Body of pancreas (tissue), 4 donors: ENCODE results near the gene LEAP2. TPM values are rescaled to one million over a fixed set of nuclear protein-coding genes. Genes with fewer than 3 reads are reported as not detected.

Experiments used
- ATAC-seq: fragments of 150-250 bp; one replicate; pipeline ENCODE4 v1.9.1; 2016
- DNase-seq, 4 donors: peaks; one replicate each; pipeline ENCODE4 v3.0.0-alpha.2; 2019
- H3K27ac ChIP-seq, 4 donors: fragments of 200-600 bp; sonication (generic); 1 replicate in 3 of 4; 2 replicates in 1 of 4; pipeline versions ENCODE4 v1.5.1 to v1.6.1; 2016 to 2019; ENCODE audit warnings: mild to moderate bottlenecking in 1 of 4, mixed read lengths in 1 of 4, moderate library complexity in 1 of 4
- H3K27me3 ChIP-seq, 2 donors: fragments of 200-600 bp; sonication (generic); one replicate each; pipeline ENCODE4 v1.6.0; 2016; ENCODE audit warnings: mild to moderate bottlenecking in 1 of 2
- H3K36me3 ChIP-seq, 2 donors: fragments of 200-600 bp; sonication (generic); replicated peaks in 1 of 2; 2 replicates each; pipeline ENCODE4 v1.5.1; 2016; ENCODE audit warnings: low read depth in 2 of 2; ENCODE audit not compliant: insufficient read depth in 1 of 2
- H3K4me1 ChIP-seq: fragments of 200-600 bp; sonication (generic); one replicate; pipeline ENCODE4 v1.6.0; 2016
- H3K4me3 ChIP-seq, 2 donors: fragments of 200-600 bp; sonication (generic); 1 replicate in 1 of 2; 2 replicates in 1 of 2; pipeline ENCODE4 v1.5.1; 2016 to 2019
- H3K9me3 ChIP-seq, 3 donors: fragments of 200-600 bp; sonication (generic); 1 replicate in 2 of 3; 2 replicates in 1 of 3; pipeline ENCODE4 v1.5.1; 2016
- POLR2A ChIP-seq, 3 donors: fragments of 450-650 bp; IDR thresholded peaks; one replicate each; pipeline ENCODE4 v1.6.1; 2016; ENCODE audit warnings: antibody characterized with exemption in 3 of 3, mild to moderate bottlenecking in 2 of 3
- WGBS, 2 donors: methylation state at CpG; one replicate each; pipeline ENCODE4 v1.1.5; 2017; 5-methylcytosine and 5-hydroxymethylcytosine counted together
- intact Hi-C: fragments of 100-400 bp; cut with DNase I; formaldehyde crosslinking; loops from one replicate; pipeline ENCODE4 v1.15.1; 2023
- total RNA-seq, 2 donors: library from RNA; depleted of rRNA; stranded (reverse); fragments of >200 nt; gene quantifications; one replicate each; pipeline ENCODE4 v1.1.0, GENCODE V29; 2016
- TF ChIP-seq, protein P1 (sequence below), 7 experiments: fragments of 450-650 bp in 4 of 7; fragments of 200-600 bp in 3 of 7; sonication (generic) in 3 of 7; IDR thresholded peaks; one replicate each; pipeline ENCODE4 v1.5.1; 2016 to 2019; ENCODE audit warnings: antibody characterized with exemption in 7 of 7

Gene LEAP2
- total RNA-seq, 2 donors from 2014 or later: 3.4 to 9.6 TPM

DNA sequence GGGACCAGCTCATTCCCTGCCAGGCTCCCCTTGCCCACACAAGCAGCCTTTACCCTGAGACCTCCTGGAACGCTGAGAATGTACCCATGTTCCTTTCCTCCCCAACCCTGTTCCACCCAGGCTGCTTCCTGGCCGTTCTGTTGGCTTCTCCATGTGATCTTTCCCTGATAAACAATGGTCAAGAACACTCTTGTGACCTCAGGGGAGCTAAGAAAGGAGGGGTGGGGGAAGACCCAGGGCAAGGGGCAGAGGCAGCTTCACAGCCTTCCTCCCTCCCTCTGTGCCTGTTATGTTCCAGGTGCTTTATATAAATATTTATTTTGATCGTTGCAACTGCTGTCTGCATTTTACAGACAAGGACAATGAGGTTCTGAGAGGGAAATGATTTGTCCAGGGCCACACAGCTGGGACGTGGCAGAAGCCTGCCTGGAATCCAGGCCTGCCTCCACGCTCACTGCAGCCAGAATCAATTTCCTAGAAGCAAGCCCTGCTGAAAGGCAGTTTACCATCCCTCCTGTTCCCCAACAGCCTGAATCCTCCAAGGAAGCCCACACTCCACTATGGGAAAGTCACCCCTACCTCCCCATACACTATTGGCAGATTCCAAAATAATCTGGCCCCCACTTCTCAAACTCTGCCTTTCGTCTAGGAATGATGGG, 46.9 kb upstream of the LEAP2 start:
- Histone ChIP-seq H3K9me3 (no peaks in the 10 kb centered on the region), H3K27ac (no peak overlapping the region), H3K27me3 (no peaks in the 10 kb centered on the region), H3K4me1 (peaks cover 33% of the 10 kb centered on the region), H3K4me3 (no peak overlapping the region), H3K36me3 (no peaks in the 10 kb centered on the region)
- TF ChIP-seq POLR2A (IDR thresholded peaks at IDR 0.05): no peak
- TF ChIP-seq, protein P1, sequence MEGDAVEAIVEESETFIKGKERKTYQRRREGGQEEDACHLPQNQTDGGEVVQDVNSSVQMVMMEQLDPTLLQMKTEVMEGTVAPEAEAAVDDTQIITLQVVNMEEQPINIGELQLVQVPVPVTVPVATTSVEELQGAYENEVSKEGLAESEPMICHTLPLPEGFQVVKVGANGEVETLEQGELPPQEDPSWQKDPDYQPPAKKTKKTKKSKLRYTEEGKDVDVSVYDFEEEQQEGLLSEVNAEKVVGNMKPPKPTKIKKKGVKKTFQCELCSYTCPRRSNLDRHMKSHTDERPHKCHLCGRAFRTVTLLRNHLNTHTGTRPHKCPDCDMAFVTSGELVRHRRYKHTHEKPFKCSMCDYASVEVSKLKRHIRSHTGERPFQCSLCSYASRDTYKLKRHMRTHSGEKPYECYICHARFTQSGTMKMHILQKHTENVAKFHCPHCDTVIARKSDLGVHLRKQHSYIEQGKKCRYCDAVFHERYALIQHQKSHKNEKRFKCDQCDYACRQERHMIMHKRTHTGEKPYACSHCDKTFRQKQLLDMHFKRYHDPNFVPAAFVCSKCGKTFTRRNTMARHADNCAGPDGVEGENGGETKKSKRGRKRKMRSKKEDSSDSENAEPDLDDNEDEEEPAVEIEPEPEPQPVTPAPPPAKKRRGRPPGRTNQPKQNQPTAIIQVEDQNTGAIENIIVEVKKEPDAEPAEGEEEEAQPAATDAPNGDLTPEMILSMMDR (IDR thresholded peaks at IDR 0.05): no peak
- 68 to 74% methylated on average over 5 to 6 of the region's 6 CpGs for WGBS, 2 donors
- intact Hi-C loops: loop anchor here (5.0 kb wide), 1 partner anchor 61 kb away; no protein-coding TSS in a partner anchor
- no peak for DNase-seq
- no peak for ATAC-seq

DNA sequence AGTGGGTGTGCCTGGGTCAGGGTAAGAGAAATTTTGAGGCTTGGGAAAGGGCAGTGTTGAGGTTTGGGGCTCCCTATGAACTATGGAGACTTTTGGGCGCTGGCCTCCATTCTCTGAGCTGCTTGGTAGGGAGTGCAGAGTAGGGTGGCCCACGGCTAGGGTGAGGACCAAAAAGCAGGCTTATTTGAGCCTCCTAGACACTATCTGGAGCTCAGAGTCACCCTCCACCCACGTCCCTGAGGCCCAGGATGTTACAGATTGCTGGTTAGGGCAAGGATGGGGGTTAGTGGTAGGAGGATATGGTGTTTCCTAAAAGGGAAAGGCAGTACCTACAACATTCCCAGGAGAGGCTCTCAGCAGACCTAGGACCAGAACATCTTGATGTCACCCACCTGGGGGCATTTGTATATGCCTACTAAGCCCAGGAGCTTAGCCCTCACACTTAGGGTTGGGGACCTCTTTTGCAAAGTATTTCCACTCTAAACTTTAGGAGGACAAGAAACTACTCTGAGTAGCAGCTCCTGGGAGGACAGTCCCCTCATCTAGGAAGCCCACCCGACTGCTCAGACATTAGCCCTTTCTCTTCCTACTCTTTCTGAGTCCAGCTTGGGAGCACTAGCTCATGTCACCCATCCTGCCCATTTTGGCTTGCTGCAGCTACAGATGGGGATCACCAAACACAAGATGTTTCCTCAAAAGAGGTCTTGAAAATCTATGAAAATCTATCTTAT, 45.4 kb upstream of the LEAP2 start:
- ATAC-seq (no peak), DNase-seq (no peak)
- WGBS, 2 donors: 79 to 85% methylated on average over 4 of the region's 4 CpGs
- H3K36me3 ChIP-seq: no peaks in the 10 kb centered on the region
- TF ChIP-seq, protein P1 (IDR thresholded peaks at IDR 0.05): no peak
- TF ChIP-seq POLR2A (IDR thresholded peaks at IDR 0.05): no peak
- no peak overlapping the region for H3K27ac ChIP-seq
- peaks cover 28% of the 10 kb centered on the region for H3K4me1 ChIP-seq
- intact Hi-C loops: loop anchor here (5.0 kb wide), 1 partner anchor 59 kb away; no protein-coding TSS in a partner anchor
- H3K9me3 ChIP-seq: no peaks in the 10 kb centered on the region
- no peaks in the 10 kb centered on the region for H3K27me3 ChIP-seq
- no peak overlapping the region for H3K4me3 ChIP-seq

DNA sequence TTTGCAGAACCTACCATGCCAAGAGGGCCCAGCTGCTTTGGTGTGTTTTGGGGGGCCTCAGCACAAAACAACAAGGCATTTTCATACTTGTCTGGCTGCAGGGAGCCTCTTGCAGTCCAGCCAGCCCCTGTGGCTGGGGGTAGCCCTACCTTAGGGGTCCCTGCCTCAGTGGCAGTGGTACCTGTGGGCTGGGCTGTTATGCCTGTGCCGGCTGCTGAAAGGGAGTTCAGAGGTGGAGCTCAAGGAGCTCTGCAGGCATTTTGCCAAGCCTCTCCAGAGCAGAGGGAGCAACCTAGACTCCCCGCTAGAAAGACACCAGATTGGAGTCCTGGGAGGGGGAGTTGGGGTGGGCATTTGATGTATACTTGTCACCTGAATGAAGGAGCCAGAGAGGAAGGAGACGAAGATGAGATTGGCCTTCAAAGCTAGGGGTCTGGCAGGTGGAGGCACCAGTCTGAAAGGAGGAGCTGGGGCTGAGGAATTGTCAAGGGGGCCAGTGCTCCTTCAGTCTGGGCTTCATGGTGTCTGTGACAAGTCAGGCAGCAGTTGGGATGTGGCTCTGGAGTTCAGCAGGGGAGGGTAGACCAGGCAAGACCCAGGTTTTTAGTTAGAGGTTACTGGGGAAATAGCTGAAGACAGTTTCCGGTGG, 44.5 kb upstream of the LEAP2 start:
- DNase-seq (peak in 1 of 4 donors; percentile 51), ATAC-seq (no peak)
- intact Hi-C loops: loop anchor here (5.0 kb wide), 1 partner anchor 58 kb away; no protein-coding TSS in a partner anchor
- 41 to 52% methylated on average over 4 of the region's 4 CpGs for WGBS, 2 donors
- Histone ChIP-seq H3K36me3 (no peaks in the 10 kb centered on the region), H3K9me3 (no peaks in the 10 kb centered on the region), H3K27me3 (no peaks in the 10 kb centered on the region), H3K27ac (peak overlapping the region in 3 of 4 donors; percentile 93 to 95 (median 94)), H3K4me1 (peaks cover 24% of the 10 kb centered on the region), H3K4me3 (peak overlapping the region in 1 of 2 donors; percentile 17)
- TF ChIP-seq, protein P1 (IDR thresholded peaks at IDR 0.05): no peak
- no peak for TF ChIP-seq POLR2A (IDR thresholded peaks at IDR 0.05)

DNA sequence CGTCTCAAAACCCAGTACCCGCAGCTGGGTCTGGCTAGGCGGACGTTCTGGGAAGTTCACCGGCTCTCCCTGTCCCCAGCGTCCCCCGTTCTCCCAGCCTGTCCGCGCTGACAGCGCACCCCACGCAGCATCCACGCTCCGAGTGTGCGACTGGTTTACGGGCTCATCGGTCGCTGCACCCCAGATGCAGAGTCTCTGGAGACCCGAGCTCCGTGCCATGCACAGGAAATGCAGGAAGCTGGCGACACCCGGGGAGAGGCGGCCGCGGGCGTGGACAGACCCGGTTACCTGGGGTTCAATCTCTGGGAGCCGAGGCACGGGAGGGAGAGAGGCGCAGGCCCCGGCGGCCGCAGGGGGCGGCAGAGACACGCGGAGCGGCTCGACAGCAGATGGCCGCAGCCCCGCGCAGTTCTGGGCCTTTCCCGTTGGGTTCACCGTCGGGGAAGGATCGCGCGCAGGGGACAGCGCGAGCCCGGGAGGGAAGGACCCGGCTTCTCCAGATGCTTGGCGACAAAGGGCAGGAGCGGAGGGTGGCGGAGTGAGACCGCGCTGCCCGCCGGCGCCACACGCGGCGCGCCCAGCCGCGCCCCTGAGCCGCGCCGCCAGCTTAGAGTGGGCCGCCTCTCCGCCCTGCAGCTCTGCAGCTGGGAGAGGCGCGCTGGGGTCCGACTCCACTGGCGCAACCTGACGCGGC, 43.6 kb upstream of the LEAP2 start:
- H3K27ac ChIP-seq: peak overlapping the region; percentile 89 to 95 (median 94)
- no peaks in the 10 kb centered on the region for H3K9me3 ChIP-seq
- H3K27me3 ChIP-seq: no peaks in the 10 kb centered on the region
- H3K36me3 ChIP-seq: no peaks in the 10 kb centered on the region
- TF ChIP-seq, protein P1 (IDR thresholded peaks at IDR 0.05): peak; percentile 90 to 94 (median 93)
- peak in 1 of 3 donors; percentile 48 for TF ChIP-seq POLR2A (IDR thresholded peaks at IDR 0.05)
- H3K4me3 ChIP-seq: peak overlapping the region; percentile 17 to 32
- peak; percentile 88 for ATAC-seq
- H3K4me1 ChIP-seq: peaks cover 24% of the 10 kb centered on the region
- peak; percentile 84 to 88 (median 86) for DNase-seq
- intact Hi-C loops: loop anchor here (5.0 kb wide), 1 partner anchor 57 kb away; no protein-coding TSS in a partner anchor
- WGBS, 2 donors: 0 to 1% methylated on average over 25 to 74 of the region's 75 CpGs
